ENCODE results near the gene PTBP3. TPM values are rescaled to one million over a fixed set of nuclear protein-coding genes. Genes with fewer than 3 reads are reported as not detected.

PTBP3 gene
- polyA plus RNA-seq, 1 donor = 16.3 TPM

- DNase-seq = no peak
Observed at GRCh38 chr9:112360047-112360804, 26.8 kb upstream of the PTBP3 start.

DNA sequence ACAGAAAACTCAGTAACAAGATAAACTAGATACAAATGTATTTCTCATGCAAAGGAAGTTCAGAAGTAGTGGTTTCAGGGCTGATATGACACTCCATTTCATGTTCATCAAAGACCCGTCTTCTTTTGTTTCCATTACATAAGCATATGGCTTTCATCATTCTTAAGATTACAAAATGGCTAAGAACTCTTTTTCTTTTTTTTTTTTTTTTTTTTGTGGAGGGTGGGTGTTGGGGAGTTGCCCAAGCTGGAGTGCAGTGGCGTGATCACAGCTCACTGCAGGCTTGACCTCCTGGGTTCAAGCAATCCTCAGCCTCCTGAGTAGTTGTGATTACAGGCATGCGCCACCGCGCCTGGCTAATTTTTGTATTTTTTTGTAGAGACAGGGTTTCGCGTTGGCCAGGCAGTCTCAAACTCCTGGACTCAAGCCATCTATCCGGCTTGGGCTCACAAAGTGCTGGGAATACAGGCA lies 22.0 kb upstream of the PTBP3 start:
- no peak for DNase-seq

DNA sequence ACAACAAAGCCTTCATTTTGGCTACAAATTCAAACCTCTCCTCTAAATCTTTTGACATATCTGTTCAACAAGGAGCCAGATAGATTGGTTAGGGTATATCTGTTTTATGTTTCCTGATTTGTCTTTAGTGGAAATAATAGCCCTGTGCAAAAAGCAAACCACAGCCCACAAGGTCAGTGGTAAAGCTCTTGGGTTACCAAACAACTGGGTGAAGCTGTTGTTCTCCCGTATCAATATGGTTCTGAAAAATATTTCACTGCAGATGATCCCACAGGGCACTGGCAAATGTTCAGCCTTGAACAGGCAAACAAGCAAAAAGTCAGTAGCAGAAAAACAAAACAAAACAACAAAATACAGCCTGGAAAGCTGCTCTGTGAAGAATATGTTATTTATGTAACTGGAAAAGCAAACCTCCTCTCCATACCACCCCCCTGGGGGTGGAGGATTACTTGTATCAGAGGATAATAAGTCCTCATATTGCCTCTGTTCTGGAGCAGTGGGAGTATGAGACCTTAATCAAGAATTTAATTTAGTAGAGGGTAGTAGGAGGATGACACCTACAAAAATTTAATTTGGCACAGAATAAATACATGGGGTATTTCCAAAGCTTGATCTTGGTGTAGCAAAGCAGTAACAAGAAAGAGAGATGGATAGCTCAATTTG lies 20.8 kb upstream of the PTBP3 start:
- DNase-seq = no peak

GRCh38 chr9:112352209-112352608 lies 18.8 kb upstream of the PTBP3 start:
- no peak for DNase-seq

DNA sequence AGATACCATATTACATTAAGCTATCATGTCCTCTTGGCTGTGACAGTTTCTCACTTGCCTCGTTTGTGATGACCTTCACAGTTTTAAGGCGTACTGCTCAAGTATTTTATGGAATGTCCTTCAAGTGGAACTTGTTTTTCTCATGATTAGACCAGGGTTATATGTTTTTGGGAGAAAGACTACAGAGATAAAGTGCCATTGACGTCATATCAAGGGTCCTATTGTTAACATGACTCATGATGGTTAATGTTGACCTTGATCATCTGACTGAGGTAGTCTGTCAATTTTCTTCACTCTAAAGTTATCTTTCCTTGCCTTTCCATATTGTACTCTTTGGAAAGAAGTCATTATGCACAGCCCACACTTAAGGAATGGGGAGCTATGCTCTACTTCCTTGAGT lies 17.8 kb upstream of the PTBP3 start:
- no peak for DNase-seq

DNA sequence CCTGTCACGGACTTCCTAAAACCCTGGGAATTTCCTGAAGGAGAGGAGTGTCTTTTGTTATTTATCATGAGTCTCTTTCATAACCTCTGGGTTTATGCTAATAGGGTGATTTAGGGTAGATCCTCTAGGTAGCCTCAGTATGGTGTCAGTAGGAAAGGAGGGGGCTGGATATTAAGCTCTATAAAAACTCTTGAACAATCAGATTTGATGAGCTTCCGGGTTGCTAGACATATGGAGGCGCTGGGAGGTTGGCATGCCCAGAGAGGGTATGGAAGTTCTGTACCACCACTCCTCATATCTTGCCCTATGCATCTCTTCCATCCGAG lies 15.6 kb upstream of the PTBP3 start:
- no peak for DNase-seq

DNA sequence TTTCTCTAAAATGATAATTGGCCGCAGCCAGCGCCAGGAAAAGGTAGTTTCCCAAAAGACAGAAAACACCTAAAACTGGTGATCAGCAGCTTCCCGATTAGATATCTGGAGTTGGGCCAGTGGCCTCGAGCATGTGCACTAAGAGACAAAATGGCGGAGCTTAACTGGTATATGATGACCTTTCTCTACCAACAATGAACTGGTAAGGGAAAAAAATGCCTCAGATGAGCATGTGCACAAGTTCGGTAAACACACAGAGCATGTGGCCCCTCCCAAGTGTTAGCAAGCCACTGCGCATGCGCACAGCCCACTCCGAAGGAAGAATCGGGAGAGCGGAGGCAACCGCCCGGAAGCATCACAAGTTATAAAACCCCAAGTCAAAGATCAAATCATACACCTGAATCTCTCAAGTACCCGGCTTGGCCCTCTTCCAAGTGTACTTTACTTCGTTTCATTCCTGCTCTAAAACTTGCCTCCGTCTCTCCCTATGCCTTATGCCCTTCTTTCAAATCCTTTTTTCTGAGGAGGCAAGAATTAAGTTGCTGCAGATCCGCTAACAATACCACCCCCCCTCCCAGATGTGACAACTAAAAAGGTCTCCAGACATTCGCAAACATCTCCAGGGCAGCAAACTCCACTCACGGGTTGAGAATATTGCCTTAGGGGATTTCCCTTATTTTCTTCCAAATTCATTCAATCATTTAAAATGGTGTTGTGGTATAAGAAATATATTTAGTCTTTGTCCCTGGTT lies 15.0 kb upstream of the PTBP3 start:
- DNase-seq = peak; percentile 79

GRCh38 chr9:112341730-112342129 lies 8.3 kb upstream of the PTBP3 start:
- DNase-seq = no peak

DNA sequence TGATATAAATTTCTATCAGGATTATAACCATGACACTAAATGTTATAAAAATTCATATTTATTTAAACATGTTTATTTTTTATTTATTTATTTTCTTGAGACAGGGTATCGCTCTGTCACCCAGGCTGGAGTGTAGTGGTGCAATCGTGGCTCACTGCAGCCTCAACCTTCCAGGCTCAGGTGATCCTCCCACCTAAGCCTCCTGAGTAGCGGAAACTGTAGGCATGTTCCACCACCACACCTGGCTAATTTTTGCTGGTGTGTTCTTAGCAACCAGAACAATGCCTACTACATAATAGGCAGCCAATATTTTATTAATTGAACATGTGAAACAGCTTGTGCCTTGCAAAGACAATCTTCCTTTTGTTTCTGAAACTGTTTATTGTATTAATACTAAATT lies 6.5 kb upstream of the PTBP3 start:
- DNase-seq = no peak

DNA sequence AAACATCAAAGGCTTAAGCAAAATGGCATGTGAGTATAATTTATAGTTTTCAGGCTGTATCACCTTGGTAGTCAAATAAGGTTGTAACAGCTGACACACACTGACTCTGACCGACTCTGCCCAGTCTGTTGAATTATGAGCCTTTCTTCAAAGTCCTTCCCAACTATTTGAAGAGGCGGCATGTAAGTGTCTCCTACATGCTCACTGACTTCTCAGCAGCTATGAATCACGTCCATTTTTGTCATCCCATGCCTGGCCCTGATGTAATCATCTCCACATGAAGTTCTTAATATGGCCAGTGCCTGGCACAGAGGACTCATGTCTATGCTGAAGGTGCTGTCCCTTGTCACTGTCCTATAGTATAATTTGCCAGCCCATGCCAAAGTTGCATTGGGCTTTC lies 5.1 kb upstream of the PTBP3 start:
- no peak for DNase-seq

DNA sequence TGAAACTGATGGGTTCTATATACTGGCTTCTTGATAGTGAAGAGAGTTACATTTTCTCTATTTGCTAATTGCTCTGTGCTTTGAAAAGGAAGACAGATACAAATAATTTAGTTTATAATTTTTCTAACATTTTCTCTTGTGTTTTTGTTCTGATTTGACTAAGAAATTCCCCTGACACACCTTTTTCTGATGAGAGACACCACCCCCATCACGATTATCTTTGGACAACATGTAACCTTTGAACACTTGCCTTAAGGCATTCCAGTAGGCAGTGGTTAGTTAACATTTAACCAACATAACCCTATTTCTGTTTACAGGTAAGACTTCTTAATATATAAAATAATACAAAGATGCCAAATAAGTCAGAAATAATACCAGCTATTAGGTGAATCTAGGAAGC lies 4.1 kb upstream of the PTBP3 start:
- no peak for DNase-seq

DNA sequence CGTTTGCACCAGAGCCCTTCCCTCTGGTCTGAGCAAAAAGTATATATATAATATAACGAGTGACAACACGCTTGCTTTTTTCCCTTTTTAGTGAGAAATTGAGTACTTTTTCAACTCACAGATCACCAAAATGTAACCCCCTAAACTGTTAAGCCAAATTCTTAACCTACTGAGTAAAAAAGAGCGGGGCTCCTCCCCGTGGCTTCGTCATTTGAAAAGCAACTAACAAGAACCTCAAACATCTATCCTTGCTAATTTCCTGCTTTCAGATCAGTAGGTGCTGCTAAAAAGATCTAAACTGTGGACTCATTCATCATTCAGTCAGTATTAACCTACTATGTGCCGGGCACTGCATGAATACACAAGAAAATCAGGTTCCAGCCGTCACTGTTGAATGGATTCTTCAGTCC lies 1.0 kb upstream of the PTBP3 start:
- DNase-seq = peak; percentile 9

- DNase-seq = peak; percentile 98
Observed at GRCh38 chr9:112333639-112334431, 416 bp upstream of the PTBP3 start.

DNA sequence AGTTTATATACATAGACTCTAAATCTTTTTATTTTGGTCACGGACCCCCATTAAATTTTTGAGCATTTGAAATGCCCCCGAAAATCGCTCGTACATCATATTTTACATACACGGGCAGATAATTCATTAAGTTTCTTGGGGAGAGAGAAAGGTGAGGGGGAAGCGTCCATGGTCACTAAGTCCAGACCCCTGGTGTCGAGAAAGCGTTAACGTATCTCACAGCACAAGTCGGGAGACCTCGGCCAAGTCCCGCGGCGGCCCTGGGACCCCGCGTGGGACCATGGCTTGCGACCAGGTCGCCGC lies 794 bp downstream of the PTBP3 start:
- DNase-seq = no peak

GRCh38 chr9:112332214-112332613 lies 1.2 kb downstream of the PTBP3 start:
- peak; percentile 3 for DNase-seq

GRCh38 chr9:112331674-112331952 lies 1.8 kb downstream of the PTBP3 start:
- DNase-seq = peak; percentile 7

GRCh38 chr9:112328545-112328944 lies 4.9 kb downstream of the PTBP3 start:
- DNase-seq = no peak

- no peak for DNase-seq
Observed at GRCh38 chr9:112327718-112328450, 5.5 kb downstream of the PTBP3 start.

DNA sequence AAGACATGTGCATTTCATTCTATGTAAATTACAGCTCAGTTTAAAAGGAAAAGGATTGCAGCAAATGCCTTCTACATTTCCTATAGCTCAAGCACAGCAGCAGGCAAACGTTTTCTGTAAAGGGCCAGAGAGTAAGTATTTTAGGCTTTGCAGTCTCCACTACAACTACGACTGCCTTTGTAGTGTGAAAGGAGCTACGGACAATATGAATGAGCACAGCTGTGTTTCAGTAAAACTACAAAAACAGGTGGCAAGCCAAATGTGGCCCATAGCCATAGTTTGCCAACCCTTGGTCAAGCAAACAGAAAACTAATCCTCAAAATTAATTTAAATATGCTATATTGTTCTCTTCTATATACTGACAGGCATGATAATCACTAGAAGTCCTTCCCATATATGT lies 7.2 kb downstream of the PTBP3 start:
- DNase-seq = peak; percentile 3

GRCh38 chr9:112325600-112325999 lies 7.8 kb downstream of the PTBP3 start:
- DNase-seq = no peak

DNA sequence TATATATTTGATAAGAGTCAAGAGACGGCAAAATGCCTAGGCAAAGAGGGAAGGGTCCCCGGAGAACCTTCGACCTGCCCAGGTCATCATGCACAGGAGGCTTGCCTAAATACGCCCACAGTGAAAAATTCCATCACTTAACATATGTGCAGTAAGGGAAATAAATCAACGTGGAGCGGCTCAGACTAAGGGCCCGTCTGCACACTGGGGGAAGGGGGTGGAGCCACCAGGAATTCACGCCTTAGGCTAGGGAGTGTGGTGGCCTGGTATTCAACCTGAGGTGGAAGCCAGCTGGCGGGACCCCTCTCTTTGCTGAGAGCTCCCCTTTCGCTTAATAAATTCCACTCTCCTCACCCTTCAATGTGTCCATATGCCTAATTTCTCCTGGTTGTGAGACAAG lies 8.3 kb downstream of the PTBP3 start:
- no peak for DNase-seq

DNA sequence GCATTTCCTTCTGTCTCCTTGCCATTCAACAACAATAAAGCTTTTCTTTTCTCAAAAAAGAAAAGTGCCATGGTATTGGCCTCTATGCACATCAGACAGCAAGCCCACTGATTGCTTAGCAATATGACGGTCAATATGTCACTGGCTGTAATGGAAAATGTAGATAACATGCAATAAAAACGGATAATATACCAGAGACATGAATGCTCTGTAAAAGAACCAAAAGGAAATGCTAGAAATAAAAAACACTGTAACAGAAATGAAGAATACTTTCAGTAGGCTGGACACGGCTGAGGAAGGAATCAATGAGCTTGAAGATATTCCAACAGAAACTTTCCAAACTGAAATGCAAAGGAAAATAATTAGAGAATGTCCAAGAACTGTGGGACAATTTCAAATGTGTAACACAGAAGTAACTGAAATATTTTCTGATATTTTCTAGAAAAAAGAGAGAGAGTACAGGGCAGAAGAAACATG lies 10.0 kb downstream of the PTBP3 start:
- no peak for DNase-seq

Measured in hindlimb muscle (tissue), 1 donor.